ENCODE measurements around the gene ATM.

GRCh38 chr11:108343714-108344113, 120.8 kb downstream of the ATM start:
- TF ChIP-seq POLR2A (IDR thresholded peaks at IDR 0.05) = no peak
- TF ChIP-seq EP300 (IDR thresholded peaks at IDR 0.05; ENCODE audit: low read depth) = no peak
- TF ChIP-seq CTCF (IDR thresholded peaks at IDR 0.05) = no peak
- TF ChIP-seq POLR2AphosphoS5 (IDR thresholded peaks at IDR 0.05) = no peak
